ENCODE results near the gene NOC4L.

Gene NOC4L

DNA sequence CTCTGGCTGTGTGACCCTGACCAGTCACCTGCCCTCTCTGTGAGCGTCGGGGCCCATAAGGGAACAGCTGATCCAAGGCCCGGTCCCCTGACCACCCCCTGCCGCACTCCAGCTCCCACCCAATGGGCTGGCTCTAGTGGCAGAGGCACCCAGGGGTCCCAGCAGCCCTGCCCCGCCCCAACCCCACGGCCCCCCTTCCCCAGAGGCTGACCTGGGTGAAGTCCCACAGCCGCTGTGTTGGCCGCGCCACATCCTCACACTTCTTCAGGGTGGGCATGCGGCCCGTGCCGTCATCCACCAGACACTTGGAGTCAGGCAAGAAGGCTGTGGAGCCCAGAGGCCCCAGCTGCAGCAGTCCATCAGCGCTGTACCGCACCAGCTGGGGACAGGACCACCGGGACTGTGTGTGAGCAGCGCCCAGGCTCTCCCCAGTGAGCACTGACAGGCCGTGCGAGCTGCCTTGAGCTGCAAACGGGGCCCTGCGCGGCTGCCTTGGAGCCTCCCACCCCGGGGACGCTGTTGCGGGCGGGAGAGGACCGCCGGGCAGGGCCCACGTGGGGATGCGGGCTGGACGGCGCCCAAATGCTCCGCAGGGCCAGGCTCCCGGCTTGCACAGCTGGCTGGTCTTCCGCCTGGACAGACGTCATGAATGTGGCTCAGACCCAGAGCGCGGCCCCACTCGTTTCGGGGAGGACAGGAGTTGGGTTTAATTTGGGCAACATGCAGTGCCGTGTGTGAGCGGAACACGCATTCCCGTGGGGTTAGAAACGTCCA, 53.5 kb downstream of the NOC4L start:
- no peak for DNase-seq

DNA sequence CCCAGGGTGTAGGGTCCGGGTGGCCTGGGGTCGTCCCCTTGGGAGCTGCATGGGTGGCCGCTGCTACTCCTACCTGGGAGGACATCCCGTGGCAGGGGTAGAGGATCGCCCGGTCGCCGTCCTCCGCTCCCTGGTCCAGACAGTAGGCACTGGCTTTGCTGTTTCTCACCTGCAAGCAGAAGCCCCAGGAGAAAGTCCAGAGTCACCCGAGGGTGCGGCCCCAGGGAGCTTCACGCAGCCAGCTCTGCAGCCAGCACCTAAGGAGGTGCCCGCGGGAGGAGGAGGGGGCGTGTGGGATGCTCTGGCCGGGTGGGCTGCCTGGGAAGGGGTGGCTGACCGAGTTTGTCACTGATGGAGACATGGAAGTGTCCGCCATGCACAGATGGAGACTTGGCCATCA, 54.8 kb downstream of the NOC4L start:
- DNase-seq: no peak

DNA sequence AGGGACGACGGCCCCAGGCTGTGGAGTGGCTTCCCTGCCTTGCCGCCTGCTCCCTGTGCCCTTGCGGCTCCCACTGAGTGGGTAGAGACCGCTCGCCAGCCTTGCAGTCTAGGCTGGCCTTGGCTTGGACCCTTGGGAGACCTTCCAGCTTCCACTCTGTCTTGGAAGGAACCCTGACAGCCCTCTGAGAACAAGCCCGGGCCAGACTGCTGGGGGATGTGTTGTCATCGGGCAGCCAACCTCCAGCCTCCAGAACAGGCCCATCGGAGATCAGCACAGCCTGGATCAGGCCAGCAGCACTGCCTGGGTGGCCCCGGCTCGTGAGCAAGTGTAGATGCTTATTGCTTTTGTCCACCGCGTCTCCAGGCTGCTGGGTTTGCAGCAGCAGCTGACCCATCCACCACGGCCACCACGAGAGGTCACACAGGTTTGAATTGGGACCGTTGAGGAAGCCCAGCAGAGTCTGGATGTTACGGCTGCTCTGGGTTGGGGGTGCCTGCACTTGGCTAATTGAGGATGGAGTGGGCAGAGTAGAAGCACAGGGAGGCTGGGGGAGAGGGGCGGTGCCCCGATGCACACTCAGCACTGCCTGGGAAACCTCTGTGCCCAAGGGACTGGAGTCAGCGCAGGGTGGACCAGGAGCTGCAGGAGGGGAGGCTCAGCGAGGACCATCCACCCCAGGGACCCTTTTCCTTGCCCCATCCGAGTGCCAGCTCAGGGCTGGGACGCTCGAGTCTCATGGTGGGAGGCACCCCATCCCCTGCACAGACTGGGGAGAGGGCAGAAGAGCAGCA, 55.5 kb downstream of the NOC4L start:
- no peak for DNase-seq

DNA sequence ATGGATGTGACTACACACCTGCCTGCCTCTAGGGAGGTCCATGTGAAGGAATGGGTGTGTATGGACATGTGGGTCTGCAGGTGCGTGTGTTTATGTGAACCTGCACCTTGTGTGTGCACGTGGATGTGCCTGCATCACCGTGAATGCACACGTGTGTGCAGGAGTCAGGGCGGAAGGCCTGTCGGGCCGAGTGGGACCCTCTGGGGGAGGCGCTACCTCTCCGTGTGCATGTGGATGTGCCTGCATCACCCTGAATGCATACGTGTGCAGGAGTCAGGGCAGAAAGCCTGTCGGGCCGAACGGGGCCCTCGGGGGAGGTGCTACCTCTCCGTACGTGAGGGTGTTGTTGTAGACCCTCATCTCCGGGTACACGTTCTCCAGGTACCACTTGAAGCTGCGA, 56.5 kb downstream of the NOC4L start:
- DNase-seq: no peak

DNA sequence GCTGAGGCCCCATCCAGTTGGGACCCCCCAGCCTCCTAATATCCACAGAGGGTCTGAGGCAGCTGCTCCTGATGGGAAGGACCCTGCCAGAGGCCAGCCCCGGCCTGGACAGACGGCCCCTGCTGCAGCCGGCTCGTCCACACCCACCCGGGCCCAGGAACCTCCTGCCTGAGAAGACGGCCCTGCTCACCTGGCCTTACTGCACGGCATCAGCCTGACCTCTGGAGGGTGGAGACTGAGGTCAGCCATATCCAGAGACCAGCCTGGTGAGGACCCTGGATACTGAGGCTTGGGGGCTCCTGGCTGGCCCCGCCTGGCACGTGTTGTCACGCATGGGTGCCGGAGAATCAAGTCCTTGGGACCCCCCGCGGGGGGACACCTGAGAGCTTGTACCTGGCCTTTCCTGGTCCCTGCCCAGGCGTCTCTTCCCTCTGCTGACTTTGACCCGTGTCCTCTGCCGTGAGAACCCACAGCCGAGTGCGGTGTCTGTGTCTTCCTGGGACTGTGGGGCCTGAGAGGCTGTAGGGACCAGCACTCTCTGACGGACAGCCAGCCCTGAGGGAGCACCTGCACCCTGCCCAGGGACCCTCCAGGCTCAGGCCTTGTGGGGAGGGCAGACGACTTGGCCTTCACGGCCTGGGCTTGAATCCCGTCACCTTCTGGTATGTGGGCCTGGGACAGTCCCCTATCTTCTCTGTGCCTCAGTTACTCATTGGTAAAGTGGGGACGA, 57.3 kb downstream of the NOC4L start:
- DNase-seq: no peak

Measured in suppressor macrophage (primary cell).